Keratinocyte (primary cell): ENCODE measurements around the gene SLC6A3.

Experiments used
- EZH2 ChIP-seq: IDR thresholded peaks from one replicate; pipeline ENCODE4 v1.6.1; 2012; ENCODE audit warnings: inconsistent platforms, mild to moderate bottlenecking, low read length, moderate library complexity
- TF ChIP-seq, protein P1 (sequence below), 3 experiments: IDR thresholded peaks in 1 of 3; conservative IDR thresholded peaks in 1 of 3; optimal IDR thresholded peaks in 1 of 3; 2 replicates in 2 of 3; 3 replicates in 1 of 3; pipeline versions ENCODE3 to v1.5.1; 2011; ENCODE audit warnings: low read length in 3 of 3, mild to moderate bottlenecking in 3 of 3, moderate library complexity in 2 of 3, control low read depth in 1 of 3, inconsistent platforms in 1 of 3; ENCODE audit not compliant: insufficient read depth in 2 of 3; ENCODE audit errors: extremely low read depth in 1 of 3

DNA sequence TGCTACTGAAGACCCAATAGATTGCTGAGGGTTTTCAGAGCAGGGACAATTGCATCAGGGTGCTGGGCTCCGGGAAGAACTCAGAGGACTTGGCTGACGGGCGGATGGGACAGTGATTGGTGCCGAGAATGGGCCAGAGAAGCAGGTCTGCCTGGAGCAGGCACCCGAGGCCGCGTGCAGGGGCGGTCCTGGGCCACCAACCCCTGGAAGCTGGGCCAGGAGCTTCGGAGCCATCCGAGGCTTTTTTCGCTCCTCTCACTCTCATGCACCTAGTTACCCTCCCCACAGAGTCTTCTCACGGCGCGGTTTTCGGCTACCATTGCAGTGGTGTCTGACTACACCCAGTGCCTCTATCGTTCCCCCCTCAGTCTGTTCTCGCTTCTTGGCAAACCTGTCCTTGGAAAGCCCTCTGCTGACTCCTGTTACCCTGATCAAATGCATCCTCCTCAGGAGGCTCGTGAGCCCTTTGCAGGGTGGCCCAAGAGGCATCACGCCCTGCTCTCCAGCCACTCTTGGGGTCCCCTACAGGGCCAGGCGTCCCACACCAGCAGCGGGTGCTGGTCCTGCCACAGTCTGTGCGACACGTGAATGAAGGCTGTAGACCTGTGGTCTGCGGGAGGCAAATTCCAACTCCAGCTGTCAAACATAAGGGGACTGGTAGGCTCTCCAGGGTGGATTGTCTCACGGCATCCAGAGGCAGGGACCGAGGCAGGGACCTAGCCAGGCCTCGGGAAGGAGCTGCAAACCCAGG is 99.2 kb downstream of the SLC6A3 start:
- TF ChIP-seq, protein P1, sequence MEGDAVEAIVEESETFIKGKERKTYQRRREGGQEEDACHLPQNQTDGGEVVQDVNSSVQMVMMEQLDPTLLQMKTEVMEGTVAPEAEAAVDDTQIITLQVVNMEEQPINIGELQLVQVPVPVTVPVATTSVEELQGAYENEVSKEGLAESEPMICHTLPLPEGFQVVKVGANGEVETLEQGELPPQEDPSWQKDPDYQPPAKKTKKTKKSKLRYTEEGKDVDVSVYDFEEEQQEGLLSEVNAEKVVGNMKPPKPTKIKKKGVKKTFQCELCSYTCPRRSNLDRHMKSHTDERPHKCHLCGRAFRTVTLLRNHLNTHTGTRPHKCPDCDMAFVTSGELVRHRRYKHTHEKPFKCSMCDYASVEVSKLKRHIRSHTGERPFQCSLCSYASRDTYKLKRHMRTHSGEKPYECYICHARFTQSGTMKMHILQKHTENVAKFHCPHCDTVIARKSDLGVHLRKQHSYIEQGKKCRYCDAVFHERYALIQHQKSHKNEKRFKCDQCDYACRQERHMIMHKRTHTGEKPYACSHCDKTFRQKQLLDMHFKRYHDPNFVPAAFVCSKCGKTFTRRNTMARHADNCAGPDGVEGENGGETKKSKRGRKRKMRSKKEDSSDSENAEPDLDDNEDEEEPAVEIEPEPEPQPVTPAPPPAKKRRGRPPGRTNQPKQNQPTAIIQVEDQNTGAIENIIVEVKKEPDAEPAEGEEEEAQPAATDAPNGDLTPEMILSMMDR (optimal IDR thresholded peaks at IDR 0.05 in 1 of 3, IDR thresholded peaks at IDR 0.05 in 1 of 3, conservative IDR thresholded peaks at IDR 0.05 in 1 of 3; ENCODE audit: extremely low read depth in 1 of 3, insufficient read depth in 2 of 3, low read length in 3 of 3) = no peak
- TF ChIP-seq EZH2 = no peak
